Endodermal cell (in vitro differentiated cells): Measurements from ENCODE around the gene TIAL1. TPM values are rescaled to one million over a fixed set of nuclear protein-coding genes. Genes with fewer than 3 reads are reported as not detected.
A peak's percentile ranks its signal among the peaks of the same experiment; 100 is the strongest.

Experiments used
- DNase-seq: peaks from one replicate; pipeline ENCODE4 v3.0.0-alpha.2; 2017
- H3K27ac ChIP-seq: 2 replicates; pipeline ENCODE4 v1.5.1; 2013; ENCODE audit warnings: mild to moderate bottlenecking, low read depth, low read length, moderate library complexity
- H3K27me3 ChIP-seq: 2 replicates; pipeline ENCODE4 v1.6.1; 2013; ENCODE audit warnings: mild to moderate bottlenecking, low read length, moderate library complexity; ENCODE audit not compliant: insufficient read depth, control insufficient read depth, poor library complexity, severe bottlenecking
- H3K36me3 ChIP-seq: 2 replicates; pipeline ENCODE4 v1.7.0; 2013; ENCODE audit warnings: mild to moderate bottlenecking, low read length, moderate library complexity; ENCODE audit not compliant: control insufficient read depth, insufficient read depth
- H3K4me1 ChIP-seq: one replicate; pipeline ENCODE4 v1.7.0; 2013; ENCODE audit warnings: low read length; ENCODE audit not compliant: control insufficient read depth, insufficient read depth
- H3K4me3 ChIP-seq: 2 replicates; pipeline ENCODE4 v1.5.1; 2013; ENCODE audit warnings: mild to moderate bottlenecking, low read length, moderate library complexity
- H3K9ac ChIP-seq: 2 replicates; pipeline ENCODE4 v1.6.1; 2013; ENCODE audit warnings: mild to moderate bottlenecking, low read length, moderate library complexity; ENCODE audit not compliant: poor library complexity, severe bottlenecking; ENCODE audit errors: extremely low read depth
- H3K9me3 ChIP-seq: 2 replicates; pipeline ENCODE4 v1.6.1; 2013; ENCODE audit warnings: mild to moderate bottlenecking, low read length, moderate library complexity; ENCODE audit not compliant: control insufficient read depth
- H3K27ac Mint-ChIP-seq: 2 replicates; pipeline ENCODE4 v1.8.0; 2020; ENCODE audit warnings: mixed read lengths
- H3K27me3 Mint-ChIP-seq: 2 replicates; pipeline ENCODE4 v1.8.0; 2021; ENCODE audit warnings: mild to moderate bottlenecking, mixed read lengths; ENCODE audit not compliant: insufficient read depth
- H3K36me3 Mint-ChIP-seq: 2 replicates; pipeline ENCODE4 v1.8.0; 2020; ENCODE audit warnings: low read depth, mixed read lengths
- H3K4me1 Mint-ChIP-seq: 2 replicates; pipeline ENCODE4 v1.8.0; 2020; ENCODE audit warnings: mixed read lengths
- H3K4me3 Mint-ChIP-seq: 2 replicates; pipeline ENCODE4 v1.8.0; 2020; ENCODE audit warnings: mild to moderate bottlenecking, moderate library complexity, mixed read lengths
- H3K9me3 Mint-ChIP-seq: 2 replicates; pipeline ENCODE4 v1.8.0; 2020; ENCODE audit warnings: mild to moderate bottlenecking, mixed read lengths
- CTCF ChIP-seq: fragments of 200-600 bp; sonication (generic); conservative IDR thresholded peaks from 2 replicates; pipeline ENCODE4 v1.5.0; 2021; ENCODE audit warnings: antibody characterized with exemption, mild to moderate bottlenecking
- WGBS, 2 experiments: methylation state at CpG; one replicate each; pipeline versions ENCODE4 v1.1.5 to v1.1.7; 2013; ENCODE audit warnings: missing lambda C conversion rate in 2 of 2, mixed read lengths in 1 of 2; ENCODE audit not compliant: insufficient coverage in 1 of 2, insufficient read length in 1 of 2; 5-methylcytosine and 5-hydroxymethylcytosine counted together
- total RNA-seq, 2 donors: library from RNA; stranded (reverse); fragmentation: NEBNext Ultra II Directional in 1 of 2; extraction: Animal tissue kit (Norgen Biotek cat#: 25700) in 1 of 2; gene quantifications; 2 replicates in 1 of 2; 3 replicates in 1 of 2; pipeline ENCODE4 v1.2.1, GENCODE V29; 2021

Gene TIAL1
- total RNA-seq, 2 donors from 2014 or later, result 156 to 176 TPM

GRCh38 chr10:119540038-119540437 lies 56.7 kb downstream of the TIAL1 start:
- Mint-ChIP-seq H3K9me3 (no peaks in the 10 kb centered on the region), H3K27ac (no peak overlapping the region), H3K27me3 (peaks cover 66% of the 10 kb centered on the region), H3K4me3 (no peak overlapping the region), H3K4me1 (peaks cover 22% of the 10 kb centered on the region), H3K36me3 (no peaks in the 10 kb centered on the region)
- DNase-seq, result no peak
- Histone ChIP-seq H3K27ac (no peak overlapping the region), H3K27me3 (peaks cover 56% of the 10 kb centered on the region), H3K9ac (no peak overlapping the region), H3K4me1 (peaks cover 4% of the 10 kb centered on the region), H3K4me3 (no peak overlapping the region), H3K9me3 (no peaks in the 10 kb centered on the region), H3K36me3 (no peaks in the 10 kb centered on the region)
- no peak for TF ChIP-seq CTCF
- WGBS, 2 experiments, result 89 to 91% methylated on average over 4 of the region's 4 CpGs

DNA sequence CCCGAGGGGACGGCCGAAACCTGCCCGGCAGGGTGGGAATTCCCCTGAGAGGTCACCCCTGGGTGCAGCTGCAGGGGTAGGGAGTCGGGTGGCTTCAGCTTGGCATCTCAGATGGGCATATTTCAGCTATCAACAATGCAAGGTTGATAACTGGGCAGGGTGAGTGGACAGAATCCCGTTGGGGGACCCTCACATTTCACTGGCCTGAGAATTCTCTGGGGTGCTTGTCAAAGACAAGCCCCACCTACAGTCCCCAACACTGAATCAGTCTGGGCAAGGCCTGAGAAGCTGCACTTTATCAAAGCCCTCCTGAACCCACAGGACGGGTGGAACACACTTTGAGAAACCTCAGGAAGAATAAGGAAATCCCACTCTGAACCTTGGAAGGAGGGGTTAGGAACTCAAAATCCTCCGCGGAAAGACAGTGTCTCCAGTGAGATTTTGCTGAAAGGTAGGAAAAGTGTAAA lies 57.4 kb downstream of the TIAL1 start:
- Mint-ChIP-seq H3K9me3 (no peaks in the 10 kb centered on the region), H3K27ac (no peak overlapping the region), H3K4me1 (peaks cover 22% of the 10 kb centered on the region), H3K27me3 (peaks cover 59% of the 10 kb centered on the region), H3K4me3 (no peak overlapping the region), H3K36me3 (no peaks in the 10 kb centered on the region)
- Histone ChIP-seq H3K4me3 (no peak overlapping the region), H3K27me3 (peaks cover 54% of the 10 kb centered on the region), H3K9me3 (no peaks in the 10 kb centered on the region), H3K4me1 (peaks cover 4% of the 10 kb centered on the region), H3K27ac (no peak overlapping the region), H3K36me3 (no peaks in the 10 kb centered on the region), H3K9ac (no peak overlapping the region)
- no peak for DNase-seq
- no peak for TF ChIP-seq CTCF
- WGBS, 2 experiments, result 88 to 96% methylated on average over 7 to 9 of the region's 9 CpGs

GRCh38 chr10:119538632-119539358 lies 58.0 kb downstream of the TIAL1 start:
- no peak overlapping the region for H3K9ac ChIP-seq
- peak; percentile 27 for TF ChIP-seq CTCF
- H3K27me3 Mint-ChIP-seq, result peaks cover 53% of the 10 kb centered on the region

More at GRCh38 chr10:119538632-119539358, 58.0 kb downstream of the TIAL1 start:
- H3K9me3 ChIP-seq, result no peaks in the 10 kb centered on the region
- Mint-ChIP-seq H3K4me3 (no peak overlapping the region), H3K4me1 (peaks cover 16% of the 10 kb centered on the region), H3K9me3 (no peaks in the 10 kb centered on the region), H3K36me3 (no peaks in the 10 kb centered on the region), H3K27ac (no peak overlapping the region)
- no peak overlapping the region for H3K27ac ChIP-seq
- peaks cover 48% of the 10 kb centered on the region for H3K27me3 ChIP-seq
- H3K4me1 ChIP-seq, result peaks cover 4% of the 10 kb centered on the region
- no peaks in the 10 kb centered on the region for H3K36me3 ChIP-seq
- H3K4me3 ChIP-seq, result no peak overlapping the region
- 83 to 96% methylated on average over 5 to 9 of the region's 9 CpGs for WGBS, 2 experiments
- no peak for DNase-seq
